GM12875 (cell line): Measurements from ENCODE around the gene TPT1.

Experiments used
- H3K4me3 ChIP-seq: one replicate; pipeline ENCODE4 v1.5.1; 2011; ENCODE audit warnings: low read depth, low read length, control low read depth
- CTCF ChIP-seq: IDR thresholded peaks from 2 replicates; pipeline ENCODE4 v1.5.1; 2011; ENCODE audit warnings: low read depth, mild to moderate bottlenecking, control low read depth, inconsistent platforms, low read length, moderate library complexity, borderline replicate concordance; ENCODE audit not compliant: insufficient read depth

TPT1 gene

GRCh38 chr13:45298206-45298505 is 42.8 kb downstream of the TPT1 start:
- no peak for TF ChIP-seq CTCF
- no peak overlapping the region for H3K4me3 ChIP-seq

GRCh38 chr13:45297456-45298205 is 43.4 kb downstream of the TPT1 start:
- TF ChIP-seq CTCF: no peak
- H3K4me3 ChIP-seq: no peak overlapping the region

GRCh38 chr13:45296259-45296658 is 44.7 kb downstream of the TPT1 start:
- TF ChIP-seq CTCF: no peak
- no peak overlapping the region for H3K4me3 ChIP-seq

- no peak for TF ChIP-seq CTCF
These were observed 45.4 kb downstream of the TPT1 start for GRCh38 chr13:45295536-45295935.

GRCh38 chr13:45292176-45292575 is 48.8 kb downstream of the TPT1 start:
- no peak overlapping the region for H3K4me3 ChIP-seq
- no peak for TF ChIP-seq CTCF

More at GRCh38 chr13:45295536-45295935, 45.4 kb downstream of the TPT1 start:
- H3K4me3 ChIP-seq: no peak overlapping the region

- no peak for TF ChIP-seq CTCF
- no peak overlapping the region for H3K4me3 ChIP-seq
These were observed 50.9 kb downstream of the TPT1 start for GRCh38 chr13:45289936-45290563.
